ENCODE data around the gene AMIGO1.

The AMIGO1 gene

GRCh38 chr1:109501644-109502363 lies 7.7 kb downstream of the AMIGO1 start:
- DNase-seq, result no peak

DNA sequence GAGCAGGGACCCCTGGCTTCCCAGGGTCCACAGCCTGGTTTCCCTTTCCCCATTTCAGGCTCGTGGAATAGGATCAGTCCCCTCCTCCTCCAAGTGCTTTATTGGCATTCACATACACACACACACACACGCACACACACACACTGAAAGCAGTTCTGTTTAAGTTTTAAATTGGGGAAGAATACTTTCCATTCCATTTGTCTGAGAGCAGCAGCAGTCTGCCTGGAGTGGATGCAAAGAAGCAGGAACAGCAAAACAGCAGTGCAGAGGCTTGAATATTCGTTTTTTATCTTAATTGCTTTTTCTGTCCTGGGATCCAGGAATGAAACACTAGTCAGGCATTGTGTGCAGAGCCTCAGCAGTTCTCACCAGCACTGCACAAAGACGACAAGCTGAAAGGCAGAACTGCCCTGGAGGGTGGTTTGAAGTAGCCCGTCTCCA lies 8.6 kb downstream of the AMIGO1 start:
- DNase-seq, result no peak

- no peak for DNase-seq
These were observed 9.6 kb downstream of the AMIGO1 start for GRCh38 chr1:109499661-109500536.

GRCh38 chr1:109499081-109499480 lies 10.4 kb downstream of the AMIGO1 start:
- DNase-seq, result no peak

GRCh38 chr1:109498161-109498801 lies 11.2 kb downstream of the AMIGO1 start:
- peak; percentile 19 to 51 for DNase-seq

- DNase-seq, result no peak
These were observed 11.9 kb downstream of the AMIGO1 start for GRCh38 chr1:109497449-109498160.

GRCh38 chr1:109495738-109496137 lies 13.8 kb downstream of the AMIGO1 start:
- DNase-seq, result no peak

DNA sequence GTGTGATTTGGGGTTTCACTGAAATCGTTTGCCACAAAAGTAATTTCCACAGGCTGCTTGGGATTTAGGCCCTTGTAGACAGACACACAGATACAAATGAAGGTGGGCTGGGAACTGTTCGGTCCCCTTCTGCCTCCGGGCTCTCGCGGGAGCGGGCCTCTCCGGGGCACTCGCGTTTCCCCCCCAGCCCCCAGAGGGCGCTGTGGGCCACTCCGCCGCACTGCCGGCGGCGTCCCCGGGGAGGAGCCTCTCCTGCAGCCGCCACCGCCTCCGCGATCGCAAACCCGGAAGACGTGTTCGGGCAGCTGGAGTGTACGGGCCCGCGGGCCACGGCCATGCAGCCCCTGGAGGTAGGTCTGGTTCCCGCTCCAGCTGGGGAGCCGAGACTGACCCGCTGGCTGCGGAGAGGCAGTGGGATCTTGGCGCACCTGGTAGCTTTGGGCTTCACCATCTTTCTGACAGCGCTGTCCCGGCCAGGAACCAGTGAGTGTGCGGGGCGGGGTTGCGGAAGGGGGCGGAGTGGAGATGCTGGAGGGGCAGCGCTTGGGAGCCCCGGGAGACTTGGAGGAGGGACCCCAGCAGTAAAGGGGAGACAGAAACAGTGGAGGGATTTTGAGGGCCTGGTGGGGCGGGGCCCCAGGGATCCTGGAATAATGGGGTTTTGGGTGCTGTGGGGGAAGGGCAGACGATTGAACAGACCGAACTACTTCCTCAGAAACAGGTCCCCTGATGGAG lies 15.6 kb downstream of the AMIGO1 start, which contains the start of gene CYB561D1:
Gene CYB561D1 (plus strand): TSS at position 290 of the 735 bp plus-strand sequence. CDS start 46 bp downstream, at position 336.
- DNase-seq, result peak; percentile 82 to 93

DNA sequence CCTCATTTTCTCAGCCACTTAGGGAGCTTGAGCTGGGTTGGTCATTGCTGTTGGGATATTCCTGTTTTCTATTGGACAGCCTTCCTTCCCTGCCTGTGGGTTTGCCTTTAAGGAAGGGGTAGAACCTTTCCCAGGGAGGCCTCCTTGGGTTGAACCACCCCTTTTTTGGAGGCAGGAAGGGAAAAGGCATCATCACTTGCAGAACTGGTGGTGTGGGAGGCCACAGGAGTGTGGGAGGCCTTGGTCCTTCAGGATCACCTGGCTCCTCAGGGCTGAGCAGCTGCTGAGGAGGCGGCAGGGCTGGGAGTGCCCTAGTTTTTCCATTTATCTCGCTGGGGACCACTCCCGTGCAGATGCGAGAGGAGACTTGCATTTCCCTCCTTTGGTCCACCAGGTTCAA lies 16.3 kb downstream of the AMIGO1 start:
- DNase-seq, result no peak

- no peak for DNase-seq
These were observed 16.7 kb downstream of the AMIGO1 start for GRCh38 chr1:109492779-109493178.

GRCh38 chr1:109491372-109491771 lies 18.2 kb downstream of the AMIGO1 start:
- no peak for DNase-seq

GRCh38 chr1:109490934-109491302 lies 18.6 kb downstream of the AMIGO1 start:
- no peak for DNase-seq

- peak; percentile 42 to 64 for DNase-seq
These were observed 19.2 kb downstream of the AMIGO1 start for GRCh38 chr1:109490029-109490933.

DNA sequence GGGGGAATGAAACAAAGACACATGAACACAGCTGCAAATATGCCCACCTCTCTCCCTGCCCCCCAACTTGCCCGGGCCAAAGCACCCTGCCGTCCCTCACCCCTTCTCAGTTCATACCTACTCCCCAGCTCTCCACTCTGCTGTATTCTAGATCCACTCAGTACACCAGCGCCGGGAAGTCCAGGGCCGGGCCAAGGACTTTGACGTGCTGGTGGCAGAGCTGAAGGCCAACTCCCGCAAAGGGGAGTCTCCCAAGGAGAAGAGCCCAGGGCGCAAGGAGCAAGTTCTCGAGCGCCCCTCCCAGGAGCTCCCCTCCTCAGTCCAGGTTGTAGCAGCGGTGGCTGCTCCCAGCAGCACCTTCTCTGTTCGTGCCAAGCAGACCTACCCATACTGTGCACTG lies 20.8 kb downstream of the AMIGO1 start:
- DNase-seq, result no peak

DNA sequence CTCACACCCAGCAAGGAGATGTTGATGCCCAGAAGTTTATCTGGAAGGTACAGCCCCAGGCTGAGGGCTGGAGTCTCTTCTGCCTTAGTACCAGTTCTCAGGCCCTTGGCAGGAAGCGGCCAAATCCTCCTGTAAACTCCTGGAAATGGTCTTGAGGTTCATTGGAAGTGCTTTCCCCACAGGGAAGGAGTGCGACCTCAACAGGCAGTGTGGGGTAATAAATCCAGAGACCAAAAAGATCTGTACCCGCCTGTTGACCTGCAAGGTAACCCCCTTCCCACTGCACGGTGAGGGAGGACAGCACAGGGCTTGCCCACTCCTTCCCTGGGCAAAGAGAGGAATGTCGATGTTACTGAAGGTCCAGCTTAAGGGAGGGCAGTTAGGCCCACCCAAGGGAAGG lies 21.3 kb downstream of the AMIGO1 start:
- no peak for DNase-seq

DNA sequence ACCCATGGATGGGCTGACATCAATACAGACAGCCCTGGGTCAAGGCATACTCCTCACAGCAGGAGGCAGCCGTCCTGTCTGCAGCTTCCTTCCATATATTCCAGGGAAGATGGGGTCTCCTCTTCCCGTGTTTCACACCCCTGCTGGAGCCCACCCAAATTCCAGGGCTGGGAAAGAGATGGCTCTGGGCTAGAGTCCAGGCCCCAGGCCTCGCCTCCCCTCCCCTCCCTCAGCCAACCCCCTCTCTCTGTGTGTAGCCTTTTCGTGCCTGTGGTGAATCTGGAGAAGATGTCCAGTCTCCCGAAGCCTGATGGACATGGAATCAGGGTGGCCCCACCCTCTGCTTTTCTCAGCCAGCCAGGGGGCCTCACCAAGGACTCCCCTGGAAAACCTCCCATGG lies 22.3 kb downstream of the AMIGO1 start:
- DNase-seq, result no peak

DNA sequence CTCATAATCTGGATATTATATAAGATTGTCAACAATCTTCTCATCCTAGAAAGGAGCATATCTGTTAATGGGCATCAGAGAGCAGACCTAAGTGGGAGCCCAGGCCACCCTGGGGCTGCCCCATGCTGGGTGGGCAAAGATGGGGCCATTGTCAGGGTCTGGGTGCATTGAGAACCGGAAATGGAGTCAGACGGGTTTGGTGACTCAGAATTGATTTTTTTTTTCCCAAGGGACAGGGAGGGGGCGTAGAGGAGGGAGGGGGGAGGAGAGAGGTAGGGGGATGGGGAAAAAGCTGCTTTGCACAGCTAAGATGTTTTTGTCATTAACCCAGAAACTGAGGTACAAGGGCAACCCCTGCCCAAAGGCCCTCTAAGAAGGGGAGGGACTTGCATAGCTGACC lies 24.5 kb downstream of the AMIGO1 start:
- DNase-seq, result no peak

DNA sequence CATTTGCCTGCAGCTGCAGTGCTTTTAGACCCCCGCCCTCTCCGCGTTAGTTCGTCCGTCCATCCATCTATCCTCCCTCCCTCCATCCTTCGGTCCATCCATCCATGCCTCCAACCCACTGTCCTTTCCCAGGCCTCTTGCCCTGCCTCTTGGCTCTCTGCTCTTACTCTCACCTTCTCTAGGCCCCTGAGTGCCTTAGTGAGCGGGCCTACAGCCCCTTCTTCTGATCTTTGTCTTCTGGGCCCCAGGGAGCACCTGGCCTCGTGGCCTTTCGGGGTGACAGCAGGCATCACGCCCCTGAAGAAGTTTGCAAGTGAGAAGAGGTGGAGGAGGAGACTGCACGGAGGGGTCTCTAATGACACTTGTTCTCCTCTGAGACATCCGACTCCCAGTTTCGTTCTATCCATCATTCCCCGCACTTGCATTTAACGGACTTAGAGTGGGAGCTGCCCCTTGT lies 25.0 kb downstream of the AMIGO1 start:
- DNase-seq, result no peak

DNA sequence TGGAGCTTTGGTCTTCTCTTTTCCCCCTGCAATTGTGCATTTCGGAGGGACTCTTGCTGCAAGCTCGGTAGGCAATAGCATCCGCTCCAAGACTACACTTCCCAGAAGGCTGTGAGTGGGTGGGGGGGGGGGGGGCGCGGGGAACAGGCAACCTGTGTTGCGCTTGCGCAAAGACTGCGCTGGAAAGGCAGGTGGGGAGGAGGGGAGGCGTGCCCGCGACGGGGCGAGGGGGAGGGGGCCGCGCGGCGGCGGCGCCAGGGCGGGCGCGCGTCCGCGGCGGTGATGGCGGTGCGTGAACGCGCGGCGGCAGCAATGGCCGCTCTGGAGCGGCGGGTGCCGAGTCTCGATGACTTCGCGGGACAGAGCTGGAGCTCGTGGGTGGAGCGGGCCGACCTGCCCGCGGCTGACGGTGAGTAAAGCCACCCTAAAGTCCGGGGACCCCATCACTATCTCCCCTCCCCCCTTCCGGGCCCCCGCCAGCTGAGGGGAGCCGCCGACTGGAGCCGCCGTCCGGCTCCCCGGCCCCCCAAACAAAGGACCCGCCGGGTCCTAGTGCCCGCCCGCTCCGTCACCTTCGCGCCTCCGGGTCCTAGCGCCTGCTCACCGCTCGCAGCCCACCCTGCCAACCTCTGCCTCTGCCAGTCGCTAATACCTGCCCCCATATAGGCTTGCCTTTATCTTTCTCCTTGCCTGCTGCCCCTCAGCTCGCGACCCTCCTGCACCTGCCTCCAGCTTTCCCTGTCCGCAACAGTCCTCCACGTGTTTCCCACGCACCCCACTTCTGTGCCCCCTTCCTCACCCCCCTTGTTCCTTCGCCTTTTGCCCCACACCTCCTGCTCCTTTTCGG lies 25.6 kb downstream of the AMIGO1 start, which contains the start of gene ATXN7L2:
Gene ATXN7L2 (plus strand): TSS at position 234 of the 847 bp plus-strand sequence. CDS start 49 bp downstream, at position 283.
- DNase-seq, result peak; percentile 87 to 95
